Motor neuron (in vitro differentiated cells): Measurements from ENCODE around the gene HLA-F. TPM values are rescaled to one million over a fixed set of nuclear protein-coding genes. Genes with fewer than 3 reads are reported as not detected.

Source experiments
- ATAC-seq, 8 experiments: fragments of 200-7000 bp; cut with Tn5 transposase; replicated peaks in 6 of 8; 2 replicates each; pipeline ENCODE4 v1.8.0; 2021; ENCODE audit warnings: mild to moderate bottlenecking in 8 of 8, moderate library complexity in 8 of 8
- H3K27ac ChIP-seq, 2 donors: fragments of 250-450 bp; sonication (Bioruptor Pico); 2 replicates each; pipeline ENCODE4 v1.9.0; 2021; ENCODE audit warnings: antibody characterized with exemption in 2 of 2, mild to moderate bottlenecking in 2 of 2, moderate library complexity in 1 of 2
- H3K4me1 ChIP-seq, 2 donors: fragments of 250-450 bp; sonication (Bioruptor Pico); replicated peaks in 1 of 2; 2 replicates each; pipeline ENCODE4 v1.6.1; 2021; ENCODE audit warnings: antibody characterized with exemption in 2 of 2, mild to moderate bottlenecking in 2 of 2, moderate library complexity in 1 of 2
- H3K4me3 ChIP-seq, 5 donors: fragments of 250-450 bp; sonication (Bioruptor Pico); 2 replicates each; pipeline ENCODE4 v1.9.0; 2021; ENCODE audit warnings: antibody characterized with exemption in 5 of 5, mild to moderate bottlenecking in 5 of 5, moderate library complexity in 4 of 5
- WGBS, 10 experiments: fragments of 450-650 bp; shearing (Covaris generic); methylation state at CpG; one replicate each; pipeline ENCODE4 v1.0.0; 2022; 5-methylcytosine and 5-hydroxymethylcytosine counted together
- in situ Hi-C, 9 experiments: fragments of 400-800 bp; cut with MboI; loops; one replicate each; pipeline ENCODE4 v1.15.0; 2021; ENCODE audit warnings: low sequenced_read_pairs in 9 of 9, low pct_unique_long_range_greater_than_20kb in 2 of 9; ENCODE audit not compliant: unreplicated experiment in 9 of 9
- total RNA-seq, 8 experiments: library from RNA; unstranded; fragments of 300-600 nt; gene quantifications; 2 replicates each; pipeline versions ENCODE4 v1.2.3 to v1.2.4, GENCODE V29; 2022

Gene HLA-F
- total RNA-seq, 8 experiments from 2014 or later, result 0.27 to 155 (median 15.2) TPM; not detected in 2

DNA sequence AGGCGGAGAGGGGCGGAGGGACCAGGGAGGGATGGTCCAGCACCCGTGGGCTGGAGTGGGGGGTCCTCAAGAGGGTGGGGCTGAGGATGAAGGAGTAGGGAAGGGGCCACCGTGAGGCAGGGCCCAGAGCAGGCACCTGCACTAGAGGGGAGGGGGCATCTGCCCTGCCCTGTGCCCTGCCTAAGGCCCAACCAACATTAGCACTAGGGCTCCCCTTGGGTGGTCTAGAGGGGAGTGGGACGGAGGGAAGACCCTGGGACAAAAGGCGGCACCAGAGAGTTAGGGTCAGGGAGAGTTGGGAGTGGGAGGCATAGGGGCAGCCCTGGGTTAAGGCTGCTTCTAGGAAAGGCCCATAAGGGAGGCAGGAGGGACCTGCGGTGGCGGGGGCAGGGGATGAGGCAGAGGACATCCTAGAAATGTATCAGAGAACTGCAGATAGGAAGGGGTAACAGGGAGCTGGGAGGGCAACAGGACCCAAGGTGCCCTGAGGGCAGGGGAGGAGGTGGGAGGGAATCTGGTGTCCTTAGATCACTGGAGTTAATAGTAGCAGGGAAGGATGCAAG is 24.5 kb downstream of the HLA-F start:
- 60% methylated on average over 1 of the region's 8 CpGs; no CpG with 5 or more reads in 9 of the 10 experiments for WGBS, 10 experiments
- in situ Hi-C loops, result loop anchor here in 2 of 9 experiments (10.0 to 25.0 kb wide), 3 partner anchors 77 to 265 kb away; partner anchors contain the start of gene HLA-G (in 2 of the 2)
- H3K4me1 ChIP-seq, result no peaks in the 10 kb centered on the region
- peak overlapping the region in 2 of 5 donors; percentile 37 to 54 for H3K4me3 ChIP-seq
- H3K27ac ChIP-seq, result no peak overlapping the region
- no peak for ATAC-seq

DNA sequence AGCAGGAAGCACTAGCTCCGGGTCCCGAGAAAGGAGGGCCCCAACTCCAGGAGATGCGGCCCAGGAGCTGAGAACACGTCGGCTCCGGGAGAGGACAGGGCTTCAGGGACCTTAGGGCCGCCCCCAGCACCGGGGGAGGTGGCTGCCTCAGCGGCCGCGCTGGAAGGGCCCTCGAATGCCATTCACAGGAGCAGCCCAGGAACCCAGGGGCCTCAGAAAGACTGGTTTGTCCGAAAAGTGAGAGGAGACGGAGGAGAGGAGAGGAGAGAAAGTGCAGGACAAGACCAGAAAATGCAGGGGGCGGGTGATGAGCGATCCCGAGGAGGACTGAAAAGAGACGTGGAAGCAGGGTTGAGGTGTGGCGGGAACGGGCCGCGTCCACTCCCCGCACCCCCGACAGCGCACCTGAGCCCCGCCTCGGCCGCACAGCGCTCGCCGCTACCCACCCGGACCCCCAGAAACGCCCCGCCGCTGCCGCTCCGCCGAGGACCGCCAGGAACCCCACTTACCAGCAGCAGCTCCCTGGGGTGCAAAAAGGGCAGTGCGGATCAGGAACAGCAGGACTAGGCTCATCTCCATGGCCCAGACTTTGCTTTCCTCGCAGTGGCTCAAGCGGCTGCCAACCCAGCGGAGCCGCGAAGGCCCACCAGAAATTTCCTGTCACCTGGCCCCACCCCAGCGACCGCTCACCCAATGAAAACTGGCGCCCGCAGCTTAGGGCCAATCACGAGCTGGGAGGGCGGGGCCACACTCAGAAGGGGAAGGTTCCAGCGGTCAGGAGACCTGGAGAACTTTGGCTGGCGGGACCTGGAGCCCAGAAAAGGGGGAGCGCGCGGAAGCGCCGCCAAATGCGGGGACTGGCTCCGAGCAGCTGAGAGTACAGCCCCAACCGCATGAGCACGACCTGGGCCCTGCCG is 25.4 kb downstream of the HLA-F start:
- Histone ChIP-seq H3K27ac (no peak overlapping the region), H3K4me1 (no peaks in the 10 kb centered on the region), H3K4me3 (peak overlapping the region; percentile 16 to 54 (median 40))
- peak; percentile 34 to 86 (median 78) for ATAC-seq
- in situ Hi-C loops, result loop anchor here in 2 of 9 experiments (10.0 to 25.0 kb wide), 3 partner anchors 76 to 264 kb away; partner anchors contain the start of gene HLA-G (in 2 of the 2)
- 0 to 8% (median 0%) methylated on average over 1 to 14 of the region's 63 CpGs; no CpG with 5 or more reads in 3 of the 10 experiments for WGBS, 10 experiments

DNA sequence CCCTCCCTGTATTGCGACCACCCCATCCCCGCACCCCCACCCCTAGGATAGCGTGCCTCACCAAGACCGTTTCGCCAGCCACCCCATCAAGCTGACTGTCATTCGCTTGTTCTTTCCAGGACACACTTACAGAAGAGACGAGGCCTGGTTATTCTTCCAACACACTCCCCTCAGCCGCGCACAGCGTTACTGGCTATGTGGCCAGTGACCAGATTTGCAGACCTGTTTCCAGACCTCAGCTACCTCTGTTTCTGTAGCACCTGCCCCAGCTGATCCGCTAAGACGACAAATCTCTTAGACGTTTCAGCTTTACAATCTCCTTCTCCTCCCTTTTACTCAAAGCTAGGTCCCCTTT is 26.1 kb downstream of the HLA-F start:
- peak overlapping the region in 4 of 5 donors; percentile 37 to 54 (median 42) for H3K4me3 ChIP-seq
- H3K27ac ChIP-seq, result no peak overlapping the region
- ATAC-seq, result peak in 1 of 8 experiments; percentile 17
- WGBS, 10 experiments, result 0 to 40% (median 8%) methylated on average over 1 to 7 of the region's 13 CpGs; no CpG with 5 or more reads in 4 of the 10 experiments
- no peaks in the 10 kb centered on the region for H3K4me1 ChIP-seq
- in situ Hi-C loops, result loop anchor here in 2 of 9 experiments (10.0 to 25.0 kb wide), 3 partner anchors 76 to 263 kb away; partner anchors contain the start of gene HLA-G (in 2 of the 2)

DNA sequence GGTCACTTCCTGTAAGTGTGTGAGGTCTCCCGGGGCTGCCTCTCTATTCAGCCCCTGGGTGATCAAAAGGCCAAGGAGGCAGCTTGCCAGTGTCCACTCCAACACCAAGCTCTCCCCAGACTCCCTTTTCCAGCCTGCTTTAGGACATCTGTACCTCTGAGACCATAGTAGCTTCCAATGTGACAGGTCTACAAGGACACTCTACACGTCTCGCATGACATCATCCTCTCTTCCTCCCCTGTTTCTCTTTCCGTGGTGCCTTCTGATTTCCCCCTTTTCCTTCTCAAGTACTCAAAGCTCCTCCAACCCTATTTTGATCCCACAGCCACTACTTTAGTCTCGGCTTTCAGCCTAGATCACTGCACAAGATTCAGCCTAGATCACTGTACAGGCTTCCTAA is 26.4 kb downstream of the HLA-F start:
- no peak for ATAC-seq
- no peaks in the 10 kb centered on the region for H3K4me1 ChIP-seq
- WGBS, 10 experiments, result 43 to 100% (median 71%) methylated on average over 1 to 5 of the region's 5 CpGs; no CpG with 5 or more reads in 3 of the 10 experiments
- no peak overlapping the region for H3K4me3 ChIP-seq
- no peak overlapping the region for H3K27ac ChIP-seq
- in situ Hi-C loops, result loop anchor here in 2 of 9 experiments (10.0 to 25.0 kb wide), 3 partner anchors 75 to 263 kb away; partner anchors contain the start of gene HLA-G (in 2 of the 2)

GRCh38 chr6:29750709-29751108 is 27.5 kb downstream of the HLA-F start:
- in situ Hi-C loops, result no loop called here
- Histone ChIP-seq H3K4me1 (no peaks in the 10 kb centered on the region), H3K27ac (no peak overlapping the region), H3K4me3 (no peak overlapping the region)
- 77 to 100% (median 80%) methylated on average over 1 to 3 of the region's 6 CpGs; no CpG with 5 or more reads in 5 of the 10 experiments for WGBS, 10 experiments
- ATAC-seq, result no peak

DNA sequence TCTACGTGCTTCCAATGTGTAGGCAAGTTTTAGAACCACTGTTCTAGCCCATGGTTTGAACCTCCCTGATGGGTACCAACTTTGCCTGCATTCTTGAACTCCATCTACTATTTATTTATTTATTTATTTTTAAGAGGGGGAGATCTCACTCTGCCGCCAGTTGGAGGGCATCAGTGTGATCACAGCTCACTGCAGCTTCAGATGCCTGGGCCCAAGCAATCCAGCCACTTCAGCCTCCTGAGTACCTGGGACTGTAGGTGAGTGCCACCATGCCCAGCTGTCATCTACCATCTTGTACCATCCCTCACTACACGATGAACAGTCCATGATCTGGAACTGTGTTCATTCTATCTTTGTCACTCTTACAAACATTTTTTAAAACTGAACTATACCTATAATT is 28.2 kb downstream of the HLA-F start:
- Histone ChIP-seq H3K4me3 (no peak overlapping the region), H3K27ac (no peak overlapping the region), H3K4me1 (no peaks in the 10 kb centered on the region)
- 72 to 100% (median 84%) methylated on average over 2 to 3 of the region's 3 CpGs; no CpG with 5 or more reads in 2 of the 10 experiments for WGBS, 10 experiments
- in situ Hi-C loops, result no loop called here
- ATAC-seq, result no peak

DNA sequence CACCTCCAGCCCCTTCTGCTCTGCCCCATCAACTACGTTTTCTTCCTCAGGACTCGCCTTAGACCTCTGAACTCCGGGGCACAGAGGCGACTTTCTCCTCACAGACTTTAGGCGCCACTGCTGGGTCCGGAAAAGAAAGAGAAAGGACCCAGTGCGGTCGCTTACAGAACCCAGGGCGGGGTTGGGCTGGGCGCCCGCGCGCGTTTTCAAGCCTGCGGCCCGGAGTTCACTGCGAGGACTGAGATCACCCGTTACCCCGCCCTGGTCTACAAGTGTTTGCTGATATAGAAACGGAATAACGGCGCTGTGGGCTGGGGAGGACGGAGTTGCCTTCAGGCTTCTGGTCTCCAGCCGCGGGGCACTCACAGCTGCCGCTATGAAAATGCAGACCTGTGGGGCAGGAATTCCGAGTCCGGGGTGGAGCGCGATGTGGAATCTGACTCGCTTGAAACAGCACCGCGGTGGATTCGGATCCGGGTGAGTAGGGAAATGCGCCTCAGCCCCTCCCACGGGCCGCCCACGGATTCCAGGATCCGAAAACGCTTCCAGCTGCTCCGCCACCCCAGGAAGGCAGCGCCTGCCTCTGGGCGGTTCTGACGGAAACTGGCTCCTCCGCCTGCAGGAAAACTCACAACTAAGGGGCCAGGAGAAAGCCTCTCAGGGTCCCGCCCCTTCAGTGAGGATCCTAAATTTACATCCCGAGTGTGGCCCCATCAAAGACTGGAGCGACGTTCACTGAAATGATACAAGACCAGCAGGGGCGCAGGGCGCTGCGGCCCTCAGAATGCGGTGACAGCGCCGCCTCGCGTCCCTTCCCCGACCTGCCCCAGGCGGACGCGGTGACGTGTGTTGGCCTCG is 29.4 kb downstream of the HLA-F start:
- in situ Hi-C loops, result no loop called here
- WGBS, 10 experiments, result 0 to 3% (median 0%) methylated on average over 1 to 33 of the region's 64 CpGs; no CpG with 5 or more reads in 4 of the 10 experiments
- peak; percentile 69 to 86 (median 82) for ATAC-seq
- H3K4me1 ChIP-seq, result no peaks in the 10 kb centered on the region
- no peak overlapping the region for H3K27ac ChIP-seq
- H3K4me3 ChIP-seq, result peak overlapping the region; percentile 13 to 55 (median 31)

DNA sequence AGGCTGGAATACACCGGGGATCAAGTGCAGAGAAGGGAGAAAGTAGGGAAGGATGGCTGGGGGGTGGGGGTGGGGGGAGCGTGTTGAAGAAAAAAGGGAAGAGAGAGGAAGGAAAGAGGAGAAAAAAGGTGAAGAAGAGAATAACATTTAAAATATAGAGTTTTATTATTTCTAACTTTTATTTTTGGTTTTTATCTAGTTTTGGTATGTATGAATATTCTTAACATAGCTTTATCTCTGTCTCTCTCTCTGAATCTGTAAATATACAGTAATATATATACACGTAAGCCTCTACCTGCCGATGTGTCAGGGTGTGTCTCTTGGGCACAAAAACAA is 30.0 kb downstream of the HLA-F start:
- no peak overlapping the region for H3K27ac ChIP-seq
- peak overlapping the region in 2 of 5 donors; percentile 29 to 55 for H3K4me3 ChIP-seq
- ATAC-seq, result no peak
- 8 to 78% (median 50%) methylated on average over 1 to 3 of the region's 4 CpGs; no CpG with 5 or more reads in 1 of the 10 experiments for WGBS, 10 experiments
- no peaks in the 10 kb centered on the region for H3K4me1 ChIP-seq
- in situ Hi-C loops, result no loop called here

DNA sequence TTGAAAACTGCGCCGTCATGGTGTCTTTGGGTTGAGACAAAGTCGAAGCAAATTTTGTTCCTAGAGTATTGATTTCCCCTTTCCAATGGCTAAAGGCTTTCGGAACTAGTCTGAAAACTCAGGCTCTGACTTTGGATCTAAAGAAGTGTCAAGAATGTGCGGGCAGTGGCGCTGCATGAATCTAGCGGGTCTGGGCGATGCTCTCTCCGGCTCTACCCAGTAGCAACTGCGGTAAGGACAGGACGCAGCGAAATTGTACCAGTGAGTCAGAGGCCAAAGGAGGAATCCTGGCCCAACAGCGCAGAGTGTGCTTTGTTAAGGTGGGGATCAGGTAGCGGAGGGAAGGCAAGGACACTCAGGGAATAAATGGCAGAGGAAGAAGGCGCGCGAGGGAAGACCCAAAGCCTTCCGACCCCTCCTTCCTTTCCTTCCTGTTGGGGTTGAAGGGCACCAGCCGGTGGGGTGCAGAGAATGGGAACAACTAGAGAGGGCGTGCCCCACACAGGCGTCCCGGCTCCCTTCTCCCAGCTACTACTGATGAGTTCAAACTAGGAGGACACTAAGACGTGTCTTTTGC is 32.1 kb downstream of the HLA-F start:
- Histone ChIP-seq H3K4me1 (no peaks in the 10 kb centered on the region), H3K4me3 (no peak overlapping the region), H3K27ac (no peak overlapping the region)
- in situ Hi-C loops, result no loop called here
- WGBS, 10 experiments, result 80 to 94% (median 86%) methylated on average over 2 to 21 of the region's 23 CpGs; no CpG with 5 or more reads in 2 of the 10 experiments
- no peak for ATAC-seq

- Histone ChIP-seq H3K27ac (no peak overlapping the region), H3K4me3 (no peak overlapping the region), H3K4me1 (no peaks in the 10 kb centered on the region)
- WGBS, 10 experiments, result 74 to 100% (median 82%) methylated on average over 1 to 2 of the region's 2 CpGs; no CpG with 5 or more reads in 4 of the 10 experiments
- no peak for ATAC-seq
- in situ Hi-C loops, result no loop called here
Measured at GRCh38 chr6:29757282-29757681, 34.0 kb downstream of the HLA-F start.

- no peak for ATAC-seq
- no peak overlapping the region for H3K4me3 ChIP-seq
- in situ Hi-C loops, result no loop called here
- H3K4me1 ChIP-seq, result no peaks in the 10 kb centered on the region
- WGBS, 10 experiments, result 0 to 20% (median 0%) methylated on average over 1 to 2 of the region's 2 CpGs; no CpG with 5 or more reads in 7 of the 10 experiments
- H3K27ac ChIP-seq, result no peak overlapping the region
Measured at GRCh38 chr6:29757701-29758293, 34.6 kb downstream of the HLA-F start.

DNA sequence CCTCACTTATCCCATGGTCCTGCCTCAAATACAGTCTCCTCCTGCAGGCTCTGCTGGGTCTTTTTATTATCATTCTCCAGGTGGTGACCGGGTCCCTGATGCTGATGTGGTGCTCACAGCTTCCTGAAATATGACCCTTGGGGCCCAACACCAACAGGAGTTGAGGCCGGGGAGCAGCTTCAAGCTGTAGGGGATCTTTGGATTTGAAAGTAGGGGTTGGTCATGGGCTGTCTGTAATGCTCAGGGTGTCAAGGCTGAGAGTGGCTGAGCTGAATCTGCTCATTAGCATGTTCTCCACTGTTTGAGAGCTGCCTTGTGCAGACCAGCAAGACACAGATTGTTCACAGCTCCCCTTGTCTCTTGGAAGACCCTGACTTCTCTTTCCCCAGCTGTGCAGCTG is 35.5 kb downstream of the HLA-F start:
- Histone ChIP-seq H3K4me3 (no peak overlapping the region), H3K27ac (no peak overlapping the region), H3K4me1 (no peaks in the 10 kb centered on the region)
- 23 to 44% methylated on average over 1 to 2 of the region's 2 CpGs; no CpG with 5 or more reads in 8 of the 10 experiments for WGBS, 10 experiments
- no peak for ATAC-seq
- in situ Hi-C loops, result no loop called here
